Activated naive CD4-positive, alpha-beta T cell treated with anti-CD3 and anti-CD28 coated beads, Interleukin-2, amount 10 ng/mL, durations not matched to agents 7 days and 5 days (primary cell): ENCODE data around the gene DYNC1I1.
"Not testable (repeated sequence)": the region's sequence is repeated elsewhere in the genome, so short reads cannot be mapped to it uniquely, and the experiment has no call there.

Source experiments
- CTCF ChIA-PET: fragments of 350-600 bp; sonication (Branson Sonifier 250); formaldehyde crosslinking; loops from one replicate; lab custom pipeline; 2021; ENCODE audit warnings: antibody characterized with exemption; lab: Charles Lee
- DNase-seq: peaks from one replicate; pipeline ENCODE4 v3.0.0-alpha.2; 2020
- H3K27ac Mint-ChIP-seq: one replicate; pipeline ENCODE4 v1.8.0; 2021; ENCODE audit warnings: mild to moderate bottlenecking, moderate library complexity, mixed read lengths
- H3K27me3 Mint-ChIP-seq: one replicate; pipeline ENCODE4 v1.8.0; 2021; ENCODE audit warnings: mild to moderate bottlenecking, mixed read lengths
- H3K36me3 Mint-ChIP-seq: one replicate; pipeline ENCODE4 v1.8.0; 2021; ENCODE audit warnings: mixed read lengths
- H3K4me1 Mint-ChIP-seq: one replicate; pipeline ENCODE4 v1.8.0; 2021; ENCODE audit warnings: mixed read lengths
- H3K4me3 Mint-ChIP-seq: one replicate; pipeline ENCODE4 v1.8.0; 2021; ENCODE audit warnings: mild to moderate bottlenecking, moderate library complexity, mixed read lengths
- H3K9me3 Mint-ChIP-seq: one replicate; pipeline ENCODE4 v1.8.0; 2021; ENCODE audit warnings: mixed read lengths

DYNC1I1 gene

DNA sequence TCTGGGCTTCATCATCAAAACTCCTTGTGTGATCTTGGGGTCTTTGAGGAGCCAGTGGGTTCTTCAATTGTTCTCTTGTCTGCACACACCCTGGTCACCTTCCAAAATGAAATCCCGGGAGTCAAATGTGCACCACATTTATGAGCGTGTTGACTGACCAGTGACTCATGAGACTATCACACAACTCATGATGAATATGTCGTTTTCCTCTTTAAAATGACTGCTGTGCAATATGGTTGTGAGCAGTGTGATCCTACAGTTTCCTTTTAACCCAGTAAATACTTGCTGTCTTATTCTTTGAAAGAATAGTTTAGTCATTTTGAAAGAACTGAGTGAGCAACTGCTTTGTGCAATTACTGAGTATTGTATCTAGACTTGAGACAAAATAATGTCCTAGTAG is 149.2 kb downstream of the DYNC1I1 start:
- H3K27me3 Mint-ChIP-seq, result peaks cover 11% of the 10 kb centered on the region
- H3K9me3 Mint-ChIP-seq, result no peaks in the 10 kb centered on the region
- no peak overlapping the region for H3K27ac Mint-ChIP-seq
- DNase-seq, result no peak
- no peaks in the 10 kb centered on the region for H3K36me3 Mint-ChIP-seq
- no peak overlapping the region for H3K4me3 Mint-ChIP-seq
- H3K4me1 Mint-ChIP-seq, result no peaks in the 10 kb centered on the region
- CTCF ChIA-PET, result no interaction called here

DNA sequence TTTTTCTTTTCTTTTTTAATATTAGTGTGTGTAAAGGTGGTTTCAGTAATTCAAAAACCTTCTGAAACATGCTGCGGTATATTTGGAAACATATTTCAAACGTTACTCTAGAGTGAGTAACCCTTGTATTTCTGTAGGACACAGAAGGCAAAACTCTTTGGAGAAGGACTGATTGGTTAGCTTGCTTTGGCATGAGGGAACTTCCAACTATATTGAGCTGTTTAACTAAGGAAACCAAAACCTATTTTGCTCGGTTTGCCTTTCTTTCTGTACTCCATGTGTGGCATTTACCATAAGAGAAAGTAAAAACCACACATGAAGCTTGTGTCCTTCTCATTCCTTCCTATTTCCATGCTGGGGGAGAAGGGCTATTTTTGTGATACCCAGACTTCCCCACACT is 149.8 kb downstream of the DYNC1I1 start:
- no peaks in the 10 kb centered on the region for H3K4me1 Mint-ChIP-seq
- no peaks in the 10 kb centered on the region for H3K36me3 Mint-ChIP-seq
- H3K27ac Mint-ChIP-seq, result no peak overlapping the region
- H3K27me3 Mint-ChIP-seq, result peaks cover 9% of the 10 kb centered on the region
- H3K9me3 Mint-ChIP-seq, result no peaks in the 10 kb centered on the region
- no peak for DNase-seq
- CTCF ChIA-PET, result interaction anchor here (1.8 kb wide), 1 partner anchor 1105 kb away, joined by 7 read pairs; no protein-coding TSS in a partner anchor
- no peak overlapping the region for H3K4me3 Mint-ChIP-seq

DNA sequence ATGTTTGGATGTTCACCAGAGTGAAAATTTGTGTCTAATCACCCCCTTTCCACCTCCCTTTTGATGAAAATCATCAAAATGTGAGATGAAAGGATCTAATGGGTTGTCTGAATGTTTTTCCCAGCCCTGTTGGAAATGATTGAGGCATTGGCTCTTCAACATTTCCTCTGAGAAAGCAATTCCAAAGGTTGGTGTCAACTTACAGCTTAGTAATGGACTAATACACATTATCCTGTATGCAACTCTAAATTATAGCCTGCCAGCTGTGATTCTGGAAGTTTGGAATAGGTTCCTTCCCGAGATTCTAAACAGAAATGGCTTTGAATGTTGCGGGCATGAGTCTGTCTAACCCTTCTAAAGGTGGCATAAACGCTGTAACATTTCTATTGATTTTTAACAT is 152.9 kb downstream of the DYNC1I1 start:
- Mint-ChIP-seq H3K27me3 (peaks cover 4% of the 10 kb centered on the region), H3K27ac (no peak overlapping the region), H3K9me3 (no peaks in the 10 kb centered on the region), H3K36me3 (no peaks in the 10 kb centered on the region), H3K4me1 (no peaks in the 10 kb centered on the region), H3K4me3 (no peak overlapping the region)
- CTCF ChIA-PET, result interaction anchor here (1.1 kb wide), 1 partner anchor 10 kb away, joined by 3 read pairs; no protein-coding TSS in a partner anchor
- DNase-seq, result no peak

DNA sequence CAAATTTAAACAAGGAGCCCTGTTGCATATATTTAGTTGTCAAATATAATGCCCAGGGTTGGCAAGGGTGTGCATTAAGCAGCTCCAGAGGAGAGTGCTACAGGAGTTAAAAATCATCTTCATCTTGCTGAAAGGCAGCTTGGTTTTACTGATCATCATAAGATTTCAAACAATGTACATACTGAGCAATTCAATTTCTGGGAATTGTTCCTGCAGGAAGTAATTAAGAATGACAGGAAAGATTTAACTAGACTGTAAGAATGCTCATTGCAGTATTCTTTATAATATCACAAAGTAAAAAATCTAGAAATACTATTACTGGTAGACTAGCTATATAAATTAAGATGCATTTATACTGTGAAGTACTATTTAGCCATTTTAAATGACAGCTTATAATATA is 153.6 kb downstream of the DYNC1I1 start:
- Mint-ChIP-seq H3K36me3 (no peaks in the 10 kb centered on the region), H3K27ac (no peak overlapping the region), H3K9me3 (no peaks in the 10 kb centered on the region), H3K4me1 (no peaks in the 10 kb centered on the region), H3K4me3 (no peak overlapping the region), H3K27me3 (peaks cover 4% of the 10 kb centered on the region)
- DNase-seq, result no peak
- CTCF ChIA-PET, result no interaction called here

DNA sequence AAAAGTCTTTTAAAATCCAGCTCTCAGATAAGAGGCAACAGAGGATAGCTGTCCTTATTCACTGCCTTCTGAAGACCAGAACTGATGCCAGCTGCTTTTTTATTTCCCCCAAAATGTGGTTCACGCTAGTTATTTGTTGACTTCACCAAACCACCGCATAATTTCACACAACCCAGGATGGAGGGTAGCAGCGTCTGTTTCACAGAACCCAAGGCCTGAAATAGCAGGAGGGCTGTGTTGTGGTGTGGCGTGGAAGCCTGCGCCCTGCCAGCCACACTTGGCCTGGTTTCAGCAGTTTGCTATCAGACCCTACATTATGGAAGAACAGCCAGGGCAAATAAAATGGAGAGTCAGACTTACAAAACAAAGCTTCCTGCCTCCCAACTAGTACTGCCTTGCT is 155.4 kb downstream of the DYNC1I1 start:
- Mint-ChIP-seq H3K27ac (no peak overlapping the region), H3K27me3 (peaks cover 4% of the 10 kb centered on the region)

DNA sequence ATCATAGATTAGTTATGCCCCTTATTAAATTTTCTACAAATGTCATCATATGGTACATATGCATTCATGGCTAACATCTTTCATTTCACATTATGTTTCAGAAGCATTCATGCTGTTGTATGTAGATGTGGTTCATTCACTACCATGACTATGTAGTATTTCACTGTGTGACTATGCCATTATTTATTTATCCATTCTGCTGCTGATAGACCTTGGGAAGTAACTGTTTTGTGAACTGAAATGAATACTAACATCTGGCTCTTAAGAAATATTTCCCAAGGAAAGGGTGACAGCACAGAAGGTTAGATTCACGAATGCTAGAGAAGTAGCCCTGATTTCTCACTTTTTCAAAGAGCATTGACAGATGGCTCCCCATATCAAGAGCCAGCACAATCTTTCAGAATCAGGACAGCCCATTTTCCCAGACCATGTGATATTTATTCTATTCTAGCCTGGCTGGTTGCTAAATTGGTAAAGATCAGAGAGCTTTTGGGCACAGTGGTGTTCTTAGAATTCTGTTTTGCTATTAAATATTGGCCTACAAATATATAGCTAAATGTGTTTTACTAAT is 157.4 kb downstream of the DYNC1I1 start:
- no peak overlapping the region for H3K4me3 Mint-ChIP-seq
- CTCF ChIA-PET, result no interaction called here
- H3K4me1 Mint-ChIP-seq, result no peaks in the 10 kb centered on the region
- no peaks in the 10 kb centered on the region for H3K9me3 Mint-ChIP-seq
- DNase-seq, result no peak
- H3K27ac Mint-ChIP-seq, result no peak overlapping the region
- no peaks in the 10 kb centered on the region for H3K36me3 Mint-ChIP-seq
- no peaks in the 10 kb centered on the region for H3K27me3 Mint-ChIP-seq

More for the DNA sequence above, 155.4 kb downstream of the DYNC1I1 start:
- no peaks in the 10 kb centered on the region for H3K9me3 Mint-ChIP-seq
- H3K36me3 Mint-ChIP-seq, result no peaks in the 10 kb centered on the region
- DNase-seq, result no peak
- no peak overlapping the region for H3K4me3 Mint-ChIP-seq
- CTCF ChIA-PET, result no interaction called here
- H3K4me1 Mint-ChIP-seq, result no peaks in the 10 kb centered on the region

DNA sequence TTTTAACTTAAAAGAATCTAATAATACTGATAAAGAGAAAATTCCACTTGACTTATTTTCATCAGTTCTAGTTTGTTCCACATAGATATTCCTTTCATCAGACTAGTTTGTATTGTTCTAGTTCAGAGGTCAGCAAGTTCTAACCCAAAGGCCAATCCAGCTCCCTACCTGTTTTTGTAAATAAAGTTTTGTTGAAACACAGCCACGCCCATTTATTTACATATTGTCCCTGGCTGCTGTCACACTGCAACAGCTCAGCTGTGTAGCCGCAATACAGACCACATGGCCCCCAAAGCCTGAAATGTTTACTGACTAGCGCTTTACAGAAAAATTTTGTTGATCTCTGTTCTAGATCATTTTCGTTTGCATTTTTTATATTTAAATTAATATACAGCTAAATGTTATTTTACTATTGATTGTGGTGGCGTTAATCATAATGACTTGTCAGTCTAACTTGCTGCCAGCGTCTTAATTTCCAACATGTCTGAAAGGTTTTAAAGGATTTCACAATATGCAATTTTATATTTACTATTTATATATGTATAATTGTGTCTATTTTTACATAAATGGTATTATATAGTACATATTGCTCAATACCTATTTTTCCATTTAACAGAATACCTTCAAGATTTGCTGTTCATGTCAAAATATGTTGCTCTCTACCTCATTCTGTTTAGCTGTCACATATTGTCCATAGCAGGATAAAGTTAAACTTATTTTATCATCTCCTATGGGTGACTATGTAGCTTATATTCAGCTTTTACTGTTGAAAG is 159.3 kb downstream of the DYNC1I1 start:
- no peaks in the 10 kb centered on the region for H3K27me3 Mint-ChIP-seq
- DNase-seq, result no peak
- H3K27ac Mint-ChIP-seq, result no peak overlapping the region
- CTCF ChIA-PET, result interaction anchor here (1.6 kb wide), 1 partner anchor 14 kb away, joined by 4 read pairs; no protein-coding TSS in a partner anchor
- no peaks in the 10 kb centered on the region for H3K4me1 Mint-ChIP-seq
- H3K36me3 Mint-ChIP-seq, result no peaks in the 10 kb centered on the region
- no peaks in the 10 kb centered on the region for H3K9me3 Mint-ChIP-seq
- no peak overlapping the region for H3K4me3 Mint-ChIP-seq

DNA sequence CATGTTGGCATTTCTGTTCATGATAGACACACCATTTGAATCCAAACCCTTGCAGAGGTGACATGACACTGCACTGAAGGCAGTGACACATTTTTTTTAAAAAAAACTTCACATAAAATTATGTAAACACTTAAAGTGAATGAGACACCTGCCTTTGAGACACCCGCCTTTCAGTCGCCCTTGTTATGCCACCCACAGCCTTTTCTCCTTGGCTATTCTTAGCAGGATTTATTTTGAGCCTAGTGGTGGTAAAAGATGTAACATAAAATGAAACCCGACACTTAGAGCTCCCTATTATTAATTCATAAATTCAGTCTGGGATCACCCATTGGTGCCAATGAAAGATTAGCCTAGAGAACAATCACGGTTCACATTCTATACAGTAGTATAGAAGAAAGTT is 161.3 kb downstream of the DYNC1I1 start:
- Mint-ChIP-seq H3K27me3 (no peaks in the 10 kb centered on the region), H3K36me3 (no peaks in the 10 kb centered on the region), H3K27ac (no peak overlapping the region), H3K9me3 (no peaks in the 10 kb centered on the region), H3K4me3 (no peak overlapping the region), H3K4me1 (no peaks in the 10 kb centered on the region)
- no peak for DNase-seq
- CTCF ChIA-PET, result no interaction called here

DNA sequence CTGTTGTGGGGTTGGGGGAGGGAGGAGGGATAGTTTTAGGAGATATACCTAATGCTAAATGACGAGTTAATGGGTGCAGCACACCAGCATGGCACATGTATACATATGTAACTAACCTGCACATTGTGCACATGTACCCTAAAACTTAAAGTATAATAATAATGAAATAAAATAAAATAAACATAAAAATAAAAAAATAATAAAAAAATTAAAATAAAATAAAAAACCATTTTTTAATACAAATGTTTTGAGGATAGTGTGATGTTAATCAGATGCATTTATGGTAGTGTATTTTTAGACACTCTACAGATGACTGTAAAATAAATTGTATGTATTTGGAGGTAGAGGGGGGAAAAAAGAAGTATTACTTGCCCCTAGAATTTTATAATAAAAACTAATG is 172.5 kb downstream of the DYNC1I1 start:
- H3K36me3 Mint-ChIP-seq, CTCF ChIA-PET, H3K4me3 Mint-ChIP-seq, H3K4me1 Mint-ChIP-seq, H3K9me3 Mint-ChIP-seq, H3K27ac Mint-ChIP-seq, H3K27me3 Mint-ChIP-seq, DNase-seq: not testable (repeated sequence)

DNA sequence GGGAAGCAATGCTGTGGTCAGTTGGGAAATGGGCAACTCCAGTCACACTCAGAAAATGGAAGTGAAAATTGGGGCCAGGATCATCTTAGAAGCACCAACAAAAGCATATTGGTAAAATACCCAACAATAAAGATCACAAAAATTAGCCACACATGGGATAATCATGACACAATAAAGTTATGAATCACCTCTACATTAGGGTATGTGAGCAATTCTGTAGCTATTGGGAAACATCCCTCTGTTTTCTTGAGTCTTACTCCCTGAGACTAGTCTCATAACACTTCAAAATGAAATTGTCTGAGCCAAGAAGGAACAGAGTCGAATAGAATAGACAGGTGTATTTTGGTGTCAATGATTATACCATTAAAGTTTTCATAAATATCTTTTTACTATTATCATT is 178.3 kb downstream of the DYNC1I1 start:
- Mint-ChIP-seq H3K36me3 (no peaks in the 10 kb centered on the region), H3K4me3 (no peak overlapping the region), H3K27ac (no peak overlapping the region), H3K27me3 (peaks cover 3% of the 10 kb centered on the region), H3K9me3 (no peaks in the 10 kb centered on the region), H3K4me1 (no peaks in the 10 kb centered on the region)
- CTCF ChIA-PET, result no interaction called here
- DNase-seq, result no peak

DNA sequence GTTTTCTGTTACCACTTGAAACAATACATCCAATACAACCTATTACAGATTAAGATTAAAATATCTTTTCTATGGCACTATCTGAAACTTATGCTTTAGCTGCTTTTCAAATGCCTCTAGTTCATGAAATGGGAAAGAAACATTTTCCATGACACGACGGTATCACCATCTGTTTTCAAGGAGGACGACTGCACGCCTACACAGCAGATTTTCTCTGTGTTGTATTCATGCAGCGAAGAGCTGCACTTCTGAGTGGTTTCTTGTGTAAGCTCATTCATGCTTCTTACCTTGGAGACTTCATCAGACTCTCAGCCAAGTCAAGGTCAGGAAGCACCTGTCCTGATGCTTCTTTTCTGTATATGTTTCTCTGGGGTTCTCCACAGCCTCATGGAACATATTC is 179.2 kb downstream of the DYNC1I1 start:
- Mint-ChIP-seq H3K9me3 (no peaks in the 10 kb centered on the region), H3K27me3 (peaks cover 3% of the 10 kb centered on the region), H3K36me3 (no peaks in the 10 kb centered on the region), H3K4me3 (no peak overlapping the region), H3K4me1 (no peaks in the 10 kb centered on the region), H3K27ac (no peak overlapping the region)
- DNase-seq, result no peak
- CTCF ChIA-PET, result no interaction called here

DNA sequence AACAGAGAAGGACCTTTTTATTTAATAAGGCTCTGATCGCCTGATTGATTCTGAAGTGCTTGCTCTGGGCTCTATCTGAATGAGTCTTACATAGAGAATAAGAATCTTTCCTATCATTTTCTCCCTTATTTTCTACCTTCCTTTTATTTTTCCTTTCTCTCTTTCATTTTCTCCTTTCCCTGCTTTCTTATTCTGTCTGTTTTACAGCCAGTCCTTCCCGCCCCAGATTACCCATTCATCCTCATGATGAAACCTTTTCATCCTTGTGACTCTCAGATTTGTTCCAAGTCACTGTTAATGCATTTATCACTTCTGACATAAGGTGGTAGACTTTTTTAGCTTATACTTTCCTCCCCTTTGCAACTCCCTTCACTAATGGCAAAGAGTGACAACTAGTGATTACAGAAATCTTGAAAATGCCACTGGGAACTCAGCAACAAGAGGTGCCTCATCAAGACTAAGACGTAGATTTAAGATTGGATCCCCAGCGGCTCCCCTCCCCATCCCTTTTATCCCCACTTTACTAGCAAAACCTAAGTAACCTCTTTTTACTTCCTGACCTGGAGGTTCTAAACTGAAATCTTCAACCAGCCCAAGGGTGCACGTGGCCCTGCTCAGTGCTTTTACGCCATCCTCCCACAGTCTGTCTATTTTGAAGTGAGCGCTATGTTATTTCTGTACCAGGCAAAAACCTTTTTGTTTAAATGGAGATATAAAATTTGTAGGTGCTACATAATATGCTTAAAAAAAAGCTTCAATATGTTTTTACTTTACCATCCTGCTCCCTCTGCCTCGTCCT is 179.8 kb downstream of the DYNC1I1 start:
- no peaks in the 10 kb centered on the region for H3K9me3 Mint-ChIP-seq
- H3K4me3 Mint-ChIP-seq, result no peak overlapping the region
- H3K4me1 Mint-ChIP-seq, result no peaks in the 10 kb centered on the region
- no peak overlapping the region for H3K27ac Mint-ChIP-seq
- H3K36me3 Mint-ChIP-seq, result no peaks in the 10 kb centered on the region
- CTCF ChIA-PET, result no interaction called here
- peaks cover 3% of the 10 kb centered on the region for H3K27me3 Mint-ChIP-seq
- DNase-seq, result no peak

DNA sequence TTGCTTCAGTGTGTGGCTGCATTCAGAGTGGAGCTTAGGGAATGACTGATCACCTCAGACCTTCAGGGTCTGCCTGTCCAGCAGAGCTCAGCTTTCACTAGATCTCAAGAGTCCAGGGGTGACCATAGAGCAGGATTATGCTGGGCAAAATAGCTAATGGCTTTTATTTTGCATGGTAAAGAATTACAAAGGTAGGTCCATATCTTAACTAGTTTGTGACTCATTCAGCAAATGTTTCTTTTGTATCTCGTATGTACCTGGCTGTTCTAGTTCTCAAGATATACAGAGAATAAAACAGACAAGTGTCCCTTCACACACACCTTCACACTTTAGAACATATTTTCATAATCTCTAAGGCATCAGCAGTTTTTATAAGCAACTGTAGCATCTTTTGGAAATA is 180.5 kb downstream of the DYNC1I1 start:
- H3K4me3 Mint-ChIP-seq, result no peak overlapping the region
- H3K4me1 Mint-ChIP-seq, result no peaks in the 10 kb centered on the region
- no peaks in the 10 kb centered on the region for H3K36me3 Mint-ChIP-seq
- H3K9me3 Mint-ChIP-seq, result no peaks in the 10 kb centered on the region
- CTCF ChIA-PET, result no interaction called here
- H3K27ac Mint-ChIP-seq, result no peak overlapping the region
- DNase-seq, result no peak
- peaks cover 3% of the 10 kb centered on the region for H3K27me3 Mint-ChIP-seq

DNA sequence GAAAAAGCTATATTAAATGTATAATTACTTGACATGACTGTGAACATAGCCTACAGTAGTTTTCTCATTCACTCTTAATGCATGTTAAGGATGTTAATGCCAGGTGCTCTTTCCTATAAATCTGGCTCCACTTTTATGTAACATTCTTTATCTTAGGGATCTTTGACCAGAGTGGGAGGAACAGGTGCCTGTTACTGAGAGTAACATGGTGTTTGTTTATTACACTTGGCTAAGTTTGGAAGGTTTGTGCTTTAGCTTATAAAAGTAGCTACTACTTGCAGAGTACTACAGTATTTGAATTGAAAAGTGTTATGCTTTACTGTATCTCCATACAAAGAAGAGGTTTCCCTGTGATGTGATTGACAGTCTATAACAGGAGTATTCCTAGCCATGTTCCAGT is 183.4 kb downstream of the DYNC1I1 start:
- Mint-ChIP-seq H3K9me3 (no peaks in the 10 kb centered on the region), H3K4me1 (no peaks in the 10 kb centered on the region), H3K27me3 (peaks cover 3% of the 10 kb centered on the region), H3K36me3 (no peaks in the 10 kb centered on the region), H3K4me3 (no peak overlapping the region), H3K27ac (no peak overlapping the region)
- no peak for DNase-seq
- CTCF ChIA-PET, result interaction anchor here (0.6 kb wide), 1 partner anchor 40 kb away, joined by 4 read pairs; no protein-coding TSS in a partner anchor
